ENCODE results near the gene BMP7. TPM values are rescaled to one million over a fixed set of nuclear protein-coding genes. Genes with fewer than 3 reads are reported as not detected.

Gene BMP7
- total RNA-seq, 1 donor from 2014 or later = not detected

DNA sequence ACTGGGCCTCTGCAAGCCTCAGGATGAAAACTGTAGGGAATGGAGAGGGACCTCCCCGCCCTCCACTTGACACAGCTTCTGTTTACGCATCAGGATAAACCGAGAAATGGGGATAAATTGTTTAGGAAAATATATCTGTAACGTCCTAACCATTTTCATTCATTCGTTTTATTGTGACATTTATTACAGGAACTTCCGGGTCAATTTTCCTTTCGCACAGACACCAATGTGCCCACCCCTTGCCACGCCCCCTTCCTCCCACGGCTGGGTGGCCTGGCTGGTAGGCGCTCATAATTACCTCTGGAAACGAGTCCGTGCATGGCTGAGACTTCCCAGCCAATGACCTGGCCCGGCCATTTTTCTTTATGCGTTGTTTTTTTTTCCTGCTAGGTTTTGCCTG lies 96.1 kb downstream of the BMP7 start:
- FAIRE-seq = no peak
- Histone ChIP-seq H3K36me3 (ENCODE audit: control insufficient read depth, insufficient read depth, low read length) (no peaks in the 10 kb centered on the region), H3K27me3 (ENCODE audit: control insufficient read depth, insufficient read depth, low read length) (no peaks in the 10 kb centered on the region), H3K4me3 (ENCODE audit: low read depth, low read length) (no peak overlapping the region)
- TF ChIP-seq, protein P1, sequence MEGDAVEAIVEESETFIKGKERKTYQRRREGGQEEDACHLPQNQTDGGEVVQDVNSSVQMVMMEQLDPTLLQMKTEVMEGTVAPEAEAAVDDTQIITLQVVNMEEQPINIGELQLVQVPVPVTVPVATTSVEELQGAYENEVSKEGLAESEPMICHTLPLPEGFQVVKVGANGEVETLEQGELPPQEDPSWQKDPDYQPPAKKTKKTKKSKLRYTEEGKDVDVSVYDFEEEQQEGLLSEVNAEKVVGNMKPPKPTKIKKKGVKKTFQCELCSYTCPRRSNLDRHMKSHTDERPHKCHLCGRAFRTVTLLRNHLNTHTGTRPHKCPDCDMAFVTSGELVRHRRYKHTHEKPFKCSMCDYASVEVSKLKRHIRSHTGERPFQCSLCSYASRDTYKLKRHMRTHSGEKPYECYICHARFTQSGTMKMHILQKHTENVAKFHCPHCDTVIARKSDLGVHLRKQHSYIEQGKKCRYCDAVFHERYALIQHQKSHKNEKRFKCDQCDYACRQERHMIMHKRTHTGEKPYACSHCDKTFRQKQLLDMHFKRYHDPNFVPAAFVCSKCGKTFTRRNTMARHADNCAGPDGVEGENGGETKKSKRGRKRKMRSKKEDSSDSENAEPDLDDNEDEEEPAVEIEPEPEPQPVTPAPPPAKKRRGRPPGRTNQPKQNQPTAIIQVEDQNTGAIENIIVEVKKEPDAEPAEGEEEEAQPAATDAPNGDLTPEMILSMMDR (IDR thresholded peaks at IDR 0.05; ENCODE audit: insufficient read depth, low read length, severe bottlenecking) = no peak
- DNase-seq (ENCODE audit: low read depth) = peak; percentile 6

DNA sequence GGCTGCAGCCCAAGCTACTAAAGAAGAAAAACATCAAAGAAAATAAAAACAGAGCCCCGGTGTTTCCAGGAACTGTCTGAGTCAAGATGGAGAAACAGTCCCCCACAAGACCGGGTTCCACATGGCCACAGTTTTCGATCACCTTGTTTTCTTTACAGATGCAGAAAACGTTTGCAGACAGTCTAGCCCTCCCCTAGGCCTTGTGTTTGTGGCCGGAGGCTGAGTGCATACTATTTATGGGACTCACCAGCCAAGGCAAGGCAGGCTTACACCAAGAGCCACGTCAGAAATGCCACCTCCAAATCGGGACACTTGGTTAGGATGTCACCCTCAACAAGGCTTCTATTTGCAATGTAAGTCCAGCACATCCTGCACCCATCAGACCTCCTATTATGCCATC lies 97.3 kb downstream of the BMP7 start:
- TF ChIP-seq, protein P1 (IDR thresholded peaks at IDR 0.05; ENCODE audit: insufficient read depth, low read length, severe bottlenecking) = no peak
- no peak for FAIRE-seq

DNA sequence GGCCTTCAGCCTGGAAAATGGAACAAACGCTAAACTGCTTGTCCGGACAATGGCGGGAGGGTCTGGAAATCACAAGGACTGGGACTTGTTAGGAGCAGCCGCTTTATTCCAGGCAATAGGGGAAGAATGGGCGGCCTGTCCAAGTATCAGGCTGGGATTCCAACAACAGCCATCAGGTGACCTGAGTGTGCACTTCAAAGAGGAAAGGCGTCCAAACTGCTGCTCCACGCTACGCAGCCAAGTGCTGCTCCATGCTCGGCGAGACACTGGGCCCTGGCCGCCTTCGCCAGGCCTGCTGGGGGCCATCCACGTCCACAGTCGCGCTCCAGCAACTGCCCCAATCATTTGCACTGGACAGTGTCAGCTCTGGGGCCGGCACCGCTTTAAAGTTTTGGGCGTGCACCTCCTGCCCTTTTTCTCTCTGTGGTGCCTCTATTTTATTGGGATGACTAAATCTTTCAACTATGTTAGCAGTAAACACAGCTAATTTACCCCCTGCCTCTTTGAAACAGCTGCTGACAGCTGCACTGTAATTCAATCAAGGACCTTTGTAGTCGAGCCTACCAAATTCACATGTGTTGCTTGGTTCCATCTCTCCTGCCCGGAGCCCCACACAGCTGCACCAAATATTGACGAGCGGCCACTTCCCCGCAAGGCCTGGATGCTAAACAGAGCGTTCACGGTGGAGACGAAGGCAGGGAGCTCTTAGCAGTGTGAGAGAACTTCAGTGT lies 98.3 kb downstream of the BMP7 start:
- Histone ChIP-seq H3K36me3 (ENCODE audit: control insufficient read depth, insufficient read depth, low read length) (no peaks in the 10 kb centered on the region), H3K4me3 (ENCODE audit: low read depth, low read length) (no peak overlapping the region), H3K27me3 (ENCODE audit: control insufficient read depth, insufficient read depth, low read length) (no peaks in the 10 kb centered on the region)
- TF ChIP-seq, protein P1 (IDR thresholded peaks at IDR 0.05; ENCODE audit: insufficient read depth, low read length, severe bottlenecking) = no peak
- FAIRE-seq (no peak), DNase-seq (ENCODE audit: low read depth) (no peak)

More for the DNA sequence above, 97.3 kb downstream of the BMP7 start:
- DNase-seq (ENCODE audit: low read depth) = no peak
- Histone ChIP-seq H3K4me3 (ENCODE audit: low read depth, low read length) (no peak overlapping the region), H3K27me3 (ENCODE audit: control insufficient read depth, insufficient read depth, low read length) (no peaks in the 10 kb centered on the region), H3K36me3 (ENCODE audit: control insufficient read depth, insufficient read depth, low read length) (no peaks in the 10 kb centered on the region)

DNA sequence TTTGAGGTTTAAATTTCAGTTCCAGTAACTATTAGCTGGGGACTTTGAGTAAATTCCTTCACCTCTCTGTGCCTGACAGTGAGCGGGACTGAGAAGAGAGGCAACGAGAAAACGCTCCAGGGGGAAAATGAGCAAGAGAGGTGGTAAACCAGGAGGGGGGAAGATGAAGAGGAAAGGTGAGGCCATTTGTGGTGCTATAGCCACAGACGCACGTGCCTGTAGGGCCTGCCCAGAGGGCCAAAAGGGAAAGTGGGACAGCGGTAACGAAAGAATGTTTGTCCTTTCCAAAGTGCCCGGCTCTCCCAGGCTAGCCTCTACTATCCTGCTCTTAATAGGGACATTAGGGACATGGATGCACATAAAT lies 99.2 kb downstream of the BMP7 start:
- TF ChIP-seq, protein P1 (IDR thresholded peaks at IDR 0.05; ENCODE audit: insufficient read depth, low read length, severe bottlenecking) = no peak
- DNase-seq (ENCODE audit: low read depth) (no peak), FAIRE-seq (no peak)
- Histone ChIP-seq H3K27me3 (ENCODE audit: control insufficient read depth, insufficient read depth, low read length) (no peaks in the 10 kb centered on the region), H3K36me3 (ENCODE audit: control insufficient read depth, insufficient read depth, low read length) (no peaks in the 10 kb centered on the region), H3K4me3 (ENCODE audit: low read depth, low read length) (no peak overlapping the region)

DNA sequence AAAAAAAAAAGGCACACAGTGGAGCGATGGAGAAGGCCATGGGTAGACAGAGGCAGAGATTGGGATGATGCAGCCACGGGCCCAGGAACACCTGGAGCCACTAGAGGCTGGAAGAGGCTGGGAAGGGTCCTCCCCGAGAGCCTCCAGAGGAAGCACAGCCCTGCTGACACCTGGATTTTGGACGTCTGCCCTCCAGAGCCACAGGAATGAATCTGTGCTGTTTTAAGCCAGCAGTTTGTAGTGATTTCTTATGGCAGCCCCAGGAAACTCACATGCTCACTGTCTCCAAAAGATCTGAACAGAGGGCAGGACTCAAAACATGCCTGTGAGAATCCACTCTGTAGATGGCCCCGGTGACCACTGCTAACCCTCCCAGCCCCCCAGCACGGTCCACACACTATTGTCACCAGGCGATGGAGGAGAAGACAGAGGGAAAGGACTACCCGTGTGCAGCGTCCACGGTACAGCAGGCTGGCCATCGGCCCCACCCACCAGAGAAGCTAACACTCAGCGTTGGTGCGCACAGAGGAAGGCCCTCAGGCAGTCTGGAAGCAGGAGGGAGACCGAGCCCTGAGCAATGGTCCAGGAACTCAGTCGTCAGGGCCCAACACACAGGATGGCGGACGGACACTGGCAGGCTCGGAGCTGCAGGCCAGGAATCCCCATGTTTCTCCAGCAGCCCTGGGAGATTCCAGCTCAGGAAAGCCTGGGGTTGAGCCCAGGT lies 99.7 kb downstream of the BMP7 start:
- DNase-seq (ENCODE audit: low read depth) = no peak
- TF ChIP-seq, protein P1 (IDR thresholded peaks at IDR 0.05; ENCODE audit: insufficient read depth, low read length, severe bottlenecking) = no peak
- no peaks in the 10 kb centered on the region for H3K36me3 ChIP-seq (ENCODE audit: control insufficient read depth, insufficient read depth, low read length)
- H3K4me3 ChIP-seq (ENCODE audit: low read depth, low read length) = no peak overlapping the region
- no peaks in the 10 kb centered on the region for H3K27me3 ChIP-seq (ENCODE audit: control insufficient read depth, insufficient read depth, low read length)
- FAIRE-seq = no peak

All from bronchial epithelial cell (primary cell).